Endometrial microvascular endothelial cells (primary cell): Measurements from ENCODE around the gene MLPH. TPM values are rescaled to one million over a fixed set of nuclear protein-coding genes. Genes with fewer than 3 reads are reported as not detected.

Experiments used
- in situ Hi-C: cut with HindIII; loops from 2 replicates; pipeline ENCODE4 v1.10.0; 2017; ENCODE audit warnings: low sequenced_read_pairs, low pct_unique_long_range_greater_than_20kb; ENCODE audit errors: inconsistent ontology term
- total RNA-seq: library from RNA; depleted of rRNA; stranded (reverse); fragments of >200 nt; gene quantifications from one replicate; pipeline ENCODE4 v1.2.3, GENCODE V29; 2015; ENCODE audit errors: inconsistent ontology term

Gene MLPH
- total RNA-seq, 1 donor from 2014 or later, result 1.5 TPM

- in situ Hi-C loops, result no loop called here
These were observed 24.9 kb downstream of the MLPH start for GRCh38 chr2:237511885-237512405.

DNA sequence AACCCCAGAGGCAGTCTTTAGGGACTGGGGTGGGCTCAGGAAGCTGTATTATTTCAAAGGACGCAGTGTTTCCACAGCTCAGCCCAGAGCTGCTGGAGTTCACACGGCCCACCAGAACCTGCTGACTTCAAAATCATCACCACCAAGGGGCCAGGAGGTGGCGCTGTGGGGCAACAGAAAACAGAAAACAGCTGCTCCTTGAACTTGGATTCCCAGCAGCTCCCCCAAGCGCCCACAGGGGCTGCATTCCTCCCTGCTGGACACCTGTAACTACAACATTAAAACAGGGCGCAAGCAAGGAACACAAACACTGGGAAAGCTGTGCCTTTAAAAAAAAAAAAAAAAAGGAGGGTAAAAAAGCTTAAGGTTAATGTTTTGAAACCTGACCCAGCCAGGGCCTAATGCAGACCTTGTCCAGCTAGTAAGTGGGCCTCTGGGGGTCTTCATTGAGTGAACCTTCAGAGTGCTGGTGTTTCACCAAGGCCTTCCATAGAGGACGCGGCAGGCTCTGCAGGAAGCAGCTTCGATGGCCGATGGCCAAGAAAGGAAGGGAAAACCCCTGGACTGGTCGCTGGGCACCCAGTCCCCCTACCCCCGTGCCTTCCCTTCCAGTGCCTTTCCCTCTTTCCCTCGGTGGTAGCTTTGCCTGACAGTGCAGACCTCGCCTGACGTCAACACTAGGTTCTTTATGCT is 25.9 kb downstream of the MLPH start:
- in situ Hi-C loops, result no loop called here

- in situ Hi-C loops, result no loop called here
These were observed 26.6 kb downstream of the MLPH start for GRCh38 chr2:237513693-237514092.

GRCh38 chr2:237514474-237515130 is 27.6 kb downstream of the MLPH start:
- in situ Hi-C loops, result no loop called here

- in situ Hi-C loops, result no loop called here
These were observed 28.1 kb downstream of the MLPH start for GRCh38 chr2:237515166-237515565.

DNA sequence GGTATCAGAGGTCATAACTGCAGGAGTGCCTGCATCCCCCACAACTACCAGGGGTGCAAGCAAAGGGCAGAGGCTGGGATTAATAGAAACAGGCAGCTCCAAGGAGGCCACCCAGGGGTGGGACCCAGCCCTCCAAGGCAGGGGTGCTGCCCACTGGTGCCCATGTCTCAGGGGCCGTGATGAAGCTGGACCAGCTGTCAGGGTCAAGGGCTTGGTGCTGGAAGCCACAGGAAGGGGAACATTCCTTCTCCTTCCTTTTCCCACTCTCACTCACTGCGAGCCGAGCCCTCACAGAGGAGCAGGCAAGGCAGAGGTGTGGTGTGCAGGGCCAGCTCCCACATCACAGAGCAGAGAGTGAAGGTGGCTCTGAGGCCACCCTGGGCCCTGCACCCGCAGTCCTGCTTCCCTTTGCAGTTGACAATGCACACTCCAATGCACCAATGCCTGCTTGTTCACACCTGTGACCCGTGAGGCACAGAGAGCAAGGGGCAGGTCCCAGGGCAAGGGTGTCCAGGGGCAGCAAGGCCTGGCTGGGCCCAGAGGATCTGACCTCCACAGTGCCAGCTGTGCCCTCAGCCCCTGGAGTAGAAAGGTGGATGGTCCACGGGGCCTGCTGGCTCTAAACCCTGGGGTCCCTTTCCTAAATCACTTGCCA is 28.7 kb downstream of the MLPH start:
- in situ Hi-C loops, result no loop called here

- in situ Hi-C loops, result no loop called here
These were observed 30.1 kb downstream of the MLPH start for GRCh38 chr2:237517163-237517562.

- in situ Hi-C loops, result no loop called here
These were observed 30.9 kb downstream of the MLPH start for GRCh38 chr2:237517990-237518389.

GRCh38 chr2:237519506-237520245 is 32.6 kb downstream of the MLPH start:
- in situ Hi-C loops, result no loop called here

GRCh38 chr2:237520290-237520689 is 33.2 kb downstream of the MLPH start:
- in situ Hi-C loops, result no loop called here

DNA sequence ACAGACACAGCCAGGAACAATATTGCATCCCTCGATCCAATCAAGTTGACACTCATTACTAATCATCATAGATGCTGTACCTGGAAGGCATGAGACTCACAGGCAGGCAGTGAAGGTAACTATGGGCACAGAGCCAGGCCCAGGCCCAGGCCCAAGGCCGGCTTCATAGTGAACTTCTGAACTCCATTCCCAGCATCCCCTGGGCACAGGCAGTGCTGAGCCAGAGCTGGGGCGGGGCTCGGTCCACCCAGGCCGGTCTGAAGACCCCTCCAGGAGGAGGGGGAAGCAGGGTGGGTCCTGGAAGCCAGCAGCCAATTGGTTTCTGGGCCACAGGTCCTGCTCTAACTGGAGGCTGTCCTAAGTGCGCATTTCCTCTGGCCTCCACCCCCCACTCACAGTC is 37.6 kb downstream of the MLPH start:
- in situ Hi-C loops, result no loop called here

- in situ Hi-C loops, result no loop called here
These were observed 38.6 kb downstream of the MLPH start for GRCh38 chr2:237525559-237526157.

- in situ Hi-C loops, result no loop called here
These were observed 40.2 kb downstream of the MLPH start for GRCh38 chr2:237527233-237527632.

- in situ Hi-C loops, result no loop called here
These were observed 40.7 kb downstream of the MLPH start for GRCh38 chr2:237527766-237528165.

DNA sequence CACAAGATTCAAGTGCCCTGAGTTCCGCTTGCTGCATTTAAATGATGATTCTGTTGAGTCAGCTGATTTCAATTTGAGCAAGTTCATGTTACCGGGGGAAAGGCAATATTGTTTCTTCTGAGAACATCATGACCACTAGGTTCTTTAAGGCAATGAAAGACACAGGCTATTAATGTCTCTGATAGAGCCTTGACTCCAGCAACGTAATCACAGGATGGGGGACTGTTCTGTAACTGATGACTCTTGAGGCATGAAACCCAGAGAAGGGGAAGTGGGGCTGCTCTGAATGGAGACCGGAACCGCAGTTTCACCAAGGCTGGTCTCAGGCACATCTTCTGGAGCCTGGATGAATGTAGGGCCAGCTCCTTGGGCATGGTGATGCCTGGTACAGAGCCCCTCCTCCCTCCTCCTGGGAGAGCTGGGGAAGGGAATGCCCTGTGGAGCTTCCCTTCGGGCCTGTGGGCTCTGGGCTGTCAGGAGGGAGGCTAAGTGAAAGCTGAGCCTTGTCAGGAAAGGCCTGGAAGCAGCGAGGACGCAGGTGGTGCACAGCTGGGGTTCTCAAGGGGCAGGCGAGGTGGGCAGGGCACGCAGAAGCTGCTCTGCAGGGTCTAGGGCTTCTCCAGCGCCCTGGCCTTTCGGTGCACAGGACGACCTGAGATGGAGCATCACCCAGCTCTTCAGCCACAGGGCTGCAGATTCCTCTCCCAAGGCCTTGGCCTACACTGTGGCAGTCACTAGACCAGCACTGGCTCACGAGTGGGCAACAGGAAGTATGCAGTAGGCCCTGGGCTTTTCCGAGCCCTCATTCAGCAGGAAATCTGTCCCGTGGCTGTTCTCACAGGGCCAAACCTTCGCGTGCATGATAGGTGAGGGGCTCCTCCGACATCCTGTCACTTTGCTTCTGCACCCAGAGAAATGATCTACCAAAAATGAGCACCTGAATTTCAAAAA is 42.7 kb downstream of the MLPH start:
- in situ Hi-C loops, result no loop called here

DNA sequence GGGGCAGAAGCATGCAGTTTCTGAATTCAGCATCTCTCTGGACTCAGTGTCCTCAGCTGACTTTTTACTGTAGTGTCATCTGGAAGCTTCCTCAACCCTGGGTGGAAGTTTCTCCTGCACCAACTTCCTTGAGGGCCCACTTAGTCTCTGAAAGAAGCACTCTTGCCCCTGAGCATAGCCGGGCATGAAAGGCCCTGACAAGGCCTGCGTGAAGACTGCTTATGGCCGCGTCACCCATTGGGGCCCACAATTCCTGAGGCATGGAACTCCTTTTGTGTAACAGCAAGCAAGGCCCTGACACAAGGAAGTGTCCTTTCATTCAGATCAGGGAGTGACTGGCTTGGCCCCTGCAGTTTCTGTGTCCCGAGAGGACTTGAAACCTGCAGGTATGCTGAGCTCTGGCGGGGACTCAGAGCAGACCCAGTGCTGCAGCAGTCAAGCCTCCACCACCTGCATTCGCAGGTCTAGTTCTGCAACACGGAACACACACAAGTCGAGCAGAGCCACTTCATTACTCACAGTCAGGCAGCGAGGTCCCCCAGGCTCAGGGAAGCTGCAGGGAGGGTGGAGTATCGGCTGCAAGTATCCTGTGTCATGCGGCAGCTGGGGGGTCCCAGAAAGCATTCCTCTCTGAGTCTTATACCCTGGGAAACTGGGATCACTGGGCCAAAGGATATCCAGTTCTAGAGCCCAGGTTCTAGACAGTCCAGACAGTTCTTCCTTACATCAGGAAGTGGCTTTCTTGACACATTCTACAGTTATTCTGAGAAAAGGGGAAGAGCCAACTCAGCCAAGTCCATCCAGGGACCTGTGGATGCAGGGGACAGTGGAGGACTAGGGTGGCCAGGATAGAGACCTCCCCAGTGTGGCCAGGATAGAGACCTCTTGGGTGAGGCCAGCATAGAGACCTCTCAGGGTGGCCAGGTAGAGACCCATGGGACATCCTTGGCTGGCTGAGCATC is 43.7 kb downstream of the MLPH start:
- in situ Hi-C loops, result no loop called here

GRCh38 chr2:237532160-237532559 is 45.1 kb downstream of the MLPH start:
- in situ Hi-C loops, result no loop called here
